OCI-LY3 (cell line): ENCODE measurements around the gene ZNF555.

Experiments
- CTCF ChIP-seq: fragments of 200-600, 300-600 bp; sonication (generic); IDR thresholded peaks from 2 replicates; pipeline ENCODE4 v1.5.1; 2014; ENCODE audit warnings: antibody characterized with exemption, low read length, low read depth
- EZH2phosphoT487 ChIP-seq: fragments of 200-600 bp; shearing (Covaris generic); IDR thresholded peaks from 2 replicates; pipeline ENCODE4 v1.6.1; 2018; ENCODE audit warnings: antibody characterized with exemption, mixed run types, low read depth

DNA sequence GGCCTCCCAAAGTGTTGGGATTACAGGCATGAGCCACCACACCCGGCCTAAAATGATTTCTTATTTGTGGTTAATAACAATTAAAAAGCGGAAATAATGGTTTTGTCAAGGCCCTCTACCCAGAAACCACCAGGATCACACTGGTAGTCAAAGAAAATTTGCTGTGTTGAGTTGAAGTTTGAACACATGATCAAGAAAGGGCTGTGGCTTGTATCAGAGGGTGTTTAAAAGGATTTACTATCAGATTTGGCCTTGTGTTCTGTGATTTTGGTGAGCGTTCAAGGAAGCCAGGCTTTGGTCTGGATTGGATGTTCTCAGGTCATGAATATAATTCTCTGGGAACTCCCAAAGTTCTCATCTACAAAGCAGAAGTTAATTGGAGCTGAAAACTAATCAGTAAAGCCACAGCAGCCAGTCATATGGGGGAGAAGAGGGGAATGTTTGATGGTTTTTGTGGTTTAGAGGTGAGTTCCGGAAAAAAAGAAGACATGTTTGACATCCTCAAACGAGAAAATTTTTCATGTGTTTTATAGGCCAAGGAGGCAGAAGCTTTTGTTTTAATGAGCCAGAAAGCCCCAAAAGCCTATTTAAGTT, 15.3 kb downstream of the ZNF555 start:
- TF ChIP-seq CTCF: no peak
- no peak for TF ChIP-seq EZH2phosphoT487
